ENCODE results near the gene ZFP91.
"Not testable (repeated sequence)": the region's sequence is repeated elsewhere in the genome, so short reads cannot be mapped to it uniquely, and the experiment has no call there.

ZFP91 gene

GRCh38 chr11:58578635-58579191 lies at the start of gene ZFP91:
TSS of gene ZFP91 (plus strand) at chr11:58579063. CDS start at chr11:58579282, 219 bp downstream.
- Mint-ChIP-seq H3K27ac (peak within 1 kb of the TSS; percentile 100), H3K9me3 (no peaks in the 10 kb centered on the region), H3K27me3 (no peaks in the 10 kb centered on the region), H3K4me1 (peaks cover 70% of the 10 kb centered on the region), H3K36me3 (peaks cover 18% of the 10 kb centered on the region), H3K4me3 (peak within 1 kb of the TSS; percentile 100)

DNA sequence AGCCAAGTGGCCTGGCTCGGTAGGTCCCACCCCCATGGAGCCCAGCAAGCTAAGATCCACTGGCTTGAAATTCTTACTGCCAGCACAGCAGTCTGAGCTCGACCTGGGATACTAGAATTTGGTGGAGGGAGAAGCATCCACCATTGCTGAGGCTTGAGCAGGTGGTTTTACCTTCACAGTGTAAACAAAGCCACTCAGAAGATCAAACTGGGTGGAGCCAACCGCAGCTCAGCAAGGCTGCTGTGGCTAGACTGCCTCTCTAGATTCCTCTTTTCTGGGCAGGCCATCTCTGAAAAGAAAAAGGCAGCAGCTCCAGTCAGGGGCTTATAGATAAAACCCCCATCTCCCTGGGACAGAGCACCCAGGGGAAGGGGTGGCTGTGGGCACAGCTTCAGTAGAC lies 48.6 kb upstream of the ZFP91 start:
- Mint-ChIP-seq H3K4me3 (peak overlapping the region; percentile 33), H3K36me3 (peaks cover 48% of the 10 kb centered on the region), H3K4me1 (peaks cover 60% of the 10 kb centered on the region), H3K27ac (no peak overlapping the region), H3K9me3 (peaks cover 4% of the 10 kb centered on the region), H3K27me3 (no peaks in the 10 kb centered on the region)

GRCh38 chr11:58531865-58532341 lies 47.0 kb upstream of the ZFP91 start:
- Mint-ChIP-seq H3K4me1 (peaks cover 67% of the 10 kb centered on the region), H3K36me3 (peaks cover 60% of the 10 kb centered on the region), H3K27ac (no peak overlapping the region), H3K27me3 (no peaks in the 10 kb centered on the region), H3K4me3 (no peak overlapping the region), H3K9me3 (peaks cover 4% of the 10 kb centered on the region)

- H3K4me1 Mint-ChIP-seq: peaks cover 50% of the 10 kb centered on the region
- peaks cover 55% of the 10 kb centered on the region for H3K36me3 Mint-ChIP-seq
- H3K9me3 Mint-ChIP-seq: no peaks in the 10 kb centered on the region
- no peak overlapping the region for H3K4me3 Mint-ChIP-seq
- no peak overlapping the region for H3K27ac Mint-ChIP-seq
- no peaks in the 10 kb centered on the region for H3K27me3 Mint-ChIP-seq
Observed at GRCh38 chr11:58546841-58547240, 32.0 kb upstream of the ZFP91 start.

DNA sequence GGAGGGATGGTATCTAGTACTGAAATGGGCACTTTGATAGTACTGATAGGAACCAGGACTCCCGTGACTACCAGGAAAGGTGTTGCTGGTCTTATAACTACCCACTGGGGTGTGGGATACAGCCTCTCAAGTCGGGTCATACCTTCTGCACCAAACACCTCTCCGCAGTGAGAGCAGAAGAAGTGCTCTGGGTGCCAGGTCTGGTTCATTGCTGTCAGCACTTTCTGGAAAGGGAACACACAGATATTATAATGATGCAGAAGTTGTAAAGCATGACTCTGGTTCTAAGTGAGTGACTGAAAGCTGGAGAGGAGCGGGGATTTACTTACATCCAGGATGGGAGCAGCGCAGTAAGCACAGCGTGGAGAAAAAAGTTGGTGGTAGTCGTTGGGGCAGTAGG lies 29.2 kb upstream of the ZFP91 start:
- H3K9me3 Mint-ChIP-seq: no peaks in the 10 kb centered on the region

GRCh38 chr11:58560842-58561241 lies 18.0 kb upstream of the ZFP91 start:
- Mint-ChIP-seq H3K4me3 (no peak overlapping the region), H3K36me3 (peaks cover 24% of the 10 kb centered on the region), H3K27me3 (no peaks in the 10 kb centered on the region), H3K27ac (peak overlapping the region; percentile 8), H3K9me3 (no peaks in the 10 kb centered on the region), H3K4me1 (peaks cover 82% of the 10 kb centered on the region)

More for the DNA sequence above, 29.2 kb upstream of the ZFP91 start:
- no peak overlapping the region for H3K4me3 Mint-ChIP-seq
- H3K27me3 Mint-ChIP-seq: no peaks in the 10 kb centered on the region
- H3K27ac Mint-ChIP-seq: no peak overlapping the region
- H3K36me3 Mint-ChIP-seq: peaks cover 55% of the 10 kb centered on the region
- H3K4me1 Mint-ChIP-seq: peaks cover 48% of the 10 kb centered on the region

- Mint-ChIP-seq H3K27ac (no peak overlapping the region), H3K4me3 (peak overlapping the region; percentile 13), H3K27me3 (no peaks in the 10 kb centered on the region), H3K9me3 (no peaks in the 10 kb centered on the region), H3K4me1 (peaks cover 80% of the 10 kb centered on the region), H3K36me3 (peaks cover 24% of the 10 kb centered on the region)
Observed at GRCh38 chr11:58561394-58562098, 17.3 kb upstream of the ZFP91 start.

DNA sequence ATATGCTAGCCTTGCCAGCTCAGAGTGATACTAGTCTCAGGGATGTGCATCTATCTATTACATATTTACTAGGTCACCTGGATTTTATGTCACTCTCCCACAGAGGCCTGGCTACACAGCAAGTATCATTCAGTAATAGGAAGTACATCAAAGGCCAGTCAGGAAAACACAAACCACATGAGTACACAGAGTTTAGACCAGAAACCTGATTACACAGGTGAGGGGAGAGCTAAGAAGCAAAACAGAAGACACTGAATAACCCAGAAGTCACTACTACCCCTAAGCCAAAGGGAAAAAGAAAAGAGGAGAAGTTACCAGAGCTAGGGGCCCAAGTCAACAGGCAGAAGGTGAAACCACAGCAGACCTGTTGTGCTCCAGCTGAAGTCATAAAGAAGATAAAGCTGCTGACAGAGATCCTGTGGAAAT lies 16.5 kb upstream of the ZFP91 start:
- Mint-ChIP-seq H3K27ac (peak overlapping the region; percentile 89), H3K4me1 (peaks cover 73% of the 10 kb centered on the region), H3K27me3 (no peaks in the 10 kb centered on the region), H3K36me3 (peaks cover 16% of the 10 kb centered on the region), H3K9me3 (no peaks in the 10 kb centered on the region), H3K4me3 (peak overlapping the region; percentile 52)

DNA sequence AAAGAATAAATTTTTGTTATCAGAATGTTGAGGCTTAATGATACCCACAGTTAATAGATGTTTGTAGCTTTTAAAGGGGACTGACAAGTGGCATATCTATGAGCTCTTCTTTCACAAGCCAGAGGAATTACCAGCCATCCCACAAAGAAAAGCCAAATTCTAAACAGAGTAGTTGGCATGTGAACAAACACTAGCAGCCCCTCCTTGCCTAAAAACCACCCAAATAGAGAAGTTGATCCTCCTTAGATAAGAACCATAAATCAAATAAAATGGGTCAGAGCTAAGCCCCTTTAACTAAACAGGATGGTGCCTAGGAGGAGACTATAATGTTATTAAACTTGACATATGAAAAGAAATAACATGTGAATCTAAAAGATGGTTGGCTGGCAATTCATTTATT lies 14.6 kb upstream of the ZFP91 start:
- Mint-ChIP-seq H3K36me3 (peaks cover 21% of the 10 kb centered on the region), H3K4me3 (peak overlapping the region; percentile 19), H3K27ac (peak overlapping the region; percentile 55), H3K4me1 (peaks cover 80% of the 10 kb centered on the region), H3K27me3 (no peaks in the 10 kb centered on the region), H3K9me3 (no peaks in the 10 kb centered on the region)

DNA sequence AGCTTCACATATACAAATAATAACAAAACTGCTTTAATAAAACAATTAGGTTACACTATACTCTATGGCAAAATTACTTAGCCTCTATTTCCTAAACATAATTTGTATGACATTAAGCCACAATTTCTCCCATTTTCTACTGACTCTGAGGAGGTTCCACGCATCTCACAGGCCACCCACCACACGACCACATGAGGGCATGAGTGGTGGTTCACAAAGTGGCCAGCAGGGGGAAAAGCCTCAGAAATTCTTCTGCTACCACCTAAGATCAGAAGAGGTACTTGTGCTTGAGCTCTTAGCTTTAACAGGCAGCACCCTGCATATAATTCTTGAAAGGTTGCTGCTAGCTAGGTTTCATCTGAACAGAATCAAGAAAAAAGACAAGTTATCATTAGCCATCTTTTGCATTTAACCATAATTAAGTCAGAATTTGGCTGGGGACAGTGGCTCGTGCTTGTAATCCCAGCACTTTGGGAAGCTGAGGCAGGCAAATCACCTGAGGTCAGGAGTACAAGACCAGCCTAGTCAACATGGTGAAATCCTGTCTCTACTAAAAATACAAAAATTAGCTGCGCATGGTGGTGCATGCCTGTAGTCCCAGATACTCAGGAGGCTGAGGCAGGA lies 10.9 kb upstream of the ZFP91 start:
- H3K27me3 Mint-ChIP-seq: no peaks in the 10 kb centered on the region
- H3K9me3 Mint-ChIP-seq: no peaks in the 10 kb centered on the region
- peaks cover 70% of the 10 kb centered on the region for H3K4me1 Mint-ChIP-seq
- peaks cover 24% of the 10 kb centered on the region for H3K36me3 Mint-ChIP-seq
- peak overlapping the region; percentile 65 for H3K4me3 Mint-ChIP-seq
- peak overlapping the region; percentile 83 for H3K27ac Mint-ChIP-seq

DNA sequence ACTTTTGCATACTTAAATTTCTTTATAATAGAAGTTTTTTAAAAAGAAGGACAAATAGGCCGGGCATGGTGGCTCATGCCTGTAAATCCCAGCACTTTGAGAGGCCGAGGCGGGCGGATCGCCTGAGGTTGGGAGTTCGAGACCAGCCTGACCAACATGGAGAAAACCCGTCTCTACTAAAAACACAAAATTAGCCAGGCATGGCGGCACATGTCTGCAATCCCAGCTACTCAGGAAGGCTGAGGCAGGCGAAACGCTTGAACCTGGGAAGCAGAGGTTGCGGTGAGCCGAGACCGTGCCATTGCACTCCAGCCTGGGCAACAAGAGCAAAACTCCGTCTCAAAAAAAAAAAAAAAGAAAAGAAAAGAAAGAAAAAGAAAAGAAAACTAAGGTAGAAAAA lies 6.0 kb upstream of the ZFP91 start:
- Mint-ChIP-seq H3K4me3 (peak overlapping the region; percentile 100), H3K36me3 (peaks cover 31% of the 10 kb centered on the region), H3K27ac (peak overlapping the region; percentile 100), H3K4me1 (peaks cover 79% of the 10 kb centered on the region)
- H3K9me3 Mint-ChIP-seq, H3K27me3 Mint-ChIP-seq: not testable (repeated sequence)

DNA sequence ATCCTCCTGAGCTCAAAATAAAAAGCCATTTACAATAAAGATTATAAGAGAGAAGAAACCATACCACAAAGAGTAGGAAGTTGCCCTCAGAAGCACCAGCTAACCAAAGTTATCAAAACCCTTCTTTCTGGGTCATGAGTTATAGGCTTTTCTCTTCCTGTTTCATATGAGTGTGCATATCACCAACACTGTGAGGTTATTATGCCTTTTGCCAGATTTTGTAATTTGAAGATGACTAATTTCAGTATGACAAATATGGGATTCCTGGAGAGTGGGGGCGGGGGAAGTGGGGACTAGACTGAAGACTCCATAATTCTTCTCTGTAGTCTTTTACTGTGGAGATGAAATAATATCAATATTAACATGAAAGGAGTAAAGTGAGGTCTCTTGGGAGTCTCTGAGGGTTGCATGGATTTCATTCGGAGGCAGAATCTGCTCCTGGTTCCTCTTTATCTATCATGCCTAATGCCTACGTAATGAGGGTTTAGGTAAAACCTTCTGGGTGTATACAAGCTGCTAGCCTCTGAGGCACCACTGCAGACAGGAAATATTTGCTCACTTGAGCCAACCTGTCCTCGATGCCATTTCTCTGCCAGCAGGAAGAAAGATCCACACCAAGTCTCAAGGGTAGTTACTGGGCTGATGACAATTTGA lies 5.3 kb upstream of the ZFP91 start:
- peak overlapping the region; percentile 100 for H3K27ac Mint-ChIP-seq
- no peaks in the 10 kb centered on the region for H3K27me3 Mint-ChIP-seq
- peaks cover 27% of the 10 kb centered on the region for H3K36me3 Mint-ChIP-seq
- peak overlapping the region; percentile 100 for H3K4me3 Mint-ChIP-seq
- no peaks in the 10 kb centered on the region for H3K9me3 Mint-ChIP-seq
- H3K4me1 Mint-ChIP-seq: peaks cover 73% of the 10 kb centered on the region

DNA sequence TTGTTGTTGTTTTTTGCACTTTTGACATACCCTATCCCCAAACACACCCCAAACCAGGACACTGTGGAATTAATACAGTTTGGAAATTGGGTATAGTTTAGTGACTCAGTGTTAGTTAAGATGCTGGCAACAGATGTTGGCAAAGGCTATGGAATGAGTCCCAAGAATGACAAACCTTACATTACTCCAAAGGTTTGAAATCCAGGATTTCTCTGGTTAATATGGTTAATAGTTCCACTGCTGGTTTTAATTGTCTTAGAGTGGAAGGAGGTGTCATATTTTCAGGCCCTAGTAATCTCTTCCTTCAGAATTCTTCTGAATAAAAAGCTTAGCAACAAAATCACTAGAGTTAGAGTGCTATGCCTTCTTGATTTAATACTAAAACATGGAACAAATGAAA lies 4.0 kb upstream of the ZFP91 start:
- peaks cover 60% of the 10 kb centered on the region for H3K4me1 Mint-ChIP-seq
- H3K4me3 Mint-ChIP-seq: peak overlapping the region; percentile 100
- H3K36me3 Mint-ChIP-seq: peaks cover 25% of the 10 kb centered on the region
- peak overlapping the region; percentile 100 for H3K27ac Mint-ChIP-seq
- H3K27me3 Mint-ChIP-seq: no peaks in the 10 kb centered on the region
- no peaks in the 10 kb centered on the region for H3K9me3 Mint-ChIP-seq

DNA sequence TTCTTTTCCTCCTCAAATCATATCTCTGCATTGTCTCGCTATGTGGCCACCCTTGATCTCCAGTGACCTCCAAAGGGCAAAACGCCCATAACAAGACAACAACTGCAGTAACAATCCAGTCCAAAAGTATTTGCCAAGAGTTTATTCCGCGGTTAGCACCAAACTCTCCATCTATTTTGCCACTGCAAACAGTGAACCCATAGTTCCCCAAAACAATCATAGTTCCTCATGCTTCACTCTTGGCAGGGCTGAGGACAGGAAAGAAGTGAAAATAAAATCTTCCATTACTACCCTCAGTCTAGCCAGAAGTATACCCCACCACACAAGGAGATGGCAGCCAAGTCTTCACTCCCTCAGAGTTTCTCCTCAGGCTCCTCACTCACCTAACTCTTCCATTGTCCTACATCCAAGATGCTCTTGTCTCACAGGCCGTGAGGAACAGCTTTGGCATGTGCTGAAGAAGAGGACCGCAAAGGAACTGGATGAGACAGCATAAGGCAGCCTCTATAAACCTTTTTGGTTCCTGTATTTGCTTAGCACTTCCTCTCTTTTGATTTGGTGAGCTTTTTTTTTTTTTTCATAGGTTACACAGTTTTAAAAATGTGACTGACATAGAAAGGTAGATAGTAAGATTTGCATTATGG lies 3.4 kb upstream of the ZFP91 start, which contains the start of gene LPXN:
LPXN (minus strand) TSS at position 480 of the 644 bp plus-strand sequence; CDS start at position 396, 84 bp downstream.
- H3K27ac Mint-ChIP-seq: peak within 1 kb of the TSS; percentile 100
- H3K36me3 Mint-ChIP-seq: peaks cover 22% of the 10 kb centered on the region
- no peaks in the 10 kb centered on the region for H3K27me3 Mint-ChIP-seq
- peaks cover 58% of the 10 kb centered on the region for H3K4me1 Mint-ChIP-seq
- H3K9me3 Mint-ChIP-seq: no peaks in the 10 kb centered on the region
- H3K4me3 Mint-ChIP-seq: peak within 1 kb of the TSS; percentile 100

DNA sequence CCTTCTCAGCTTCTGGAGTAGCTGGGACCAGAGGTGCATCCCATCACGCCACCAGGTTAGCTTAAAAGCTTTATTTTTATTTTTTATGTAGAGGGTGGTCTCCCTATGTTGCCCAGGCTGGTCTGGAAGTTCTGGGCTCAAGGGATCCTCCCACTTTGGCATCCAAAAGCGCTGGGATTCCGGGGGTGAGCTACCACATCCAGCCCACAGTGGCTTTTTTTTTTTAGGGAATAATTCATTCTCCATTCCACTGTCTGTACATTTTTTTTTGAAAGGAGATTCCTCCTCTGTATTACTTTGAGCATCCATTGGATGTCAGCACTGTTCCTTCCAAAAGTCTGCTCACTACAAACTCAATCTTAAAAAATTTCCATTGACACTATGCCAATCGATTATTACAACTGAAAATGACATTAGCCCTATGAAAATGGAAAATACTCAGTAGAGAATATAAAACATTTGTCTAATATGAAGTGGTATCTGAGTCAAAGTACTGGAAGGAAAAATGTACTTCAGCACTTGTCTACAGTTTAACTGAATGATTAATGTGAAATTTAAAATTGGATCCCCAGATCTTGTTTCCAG lies 1.9 kb upstream of the ZFP91 start:
- peaks cover 63% of the 10 kb centered on the region for H3K4me1 Mint-ChIP-seq
- H3K27me3 Mint-ChIP-seq: no peaks in the 10 kb centered on the region
- peaks cover 21% of the 10 kb centered on the region for H3K36me3 Mint-ChIP-seq
- H3K9me3 Mint-ChIP-seq: no peaks in the 10 kb centered on the region
- H3K27ac Mint-ChIP-seq: peak overlapping the region; percentile 100
- peak overlapping the region; percentile 100 for H3K4me3 Mint-ChIP-seq

Data from activated naive CD4-positive, alpha-beta T cell treated with anti-CD3 and anti-CD28 coated beads, Interleukin-2, amount 50 U/mL, for 24 hours (primary cell).